ENCODE results near the gene MKNK1.

DNA sequence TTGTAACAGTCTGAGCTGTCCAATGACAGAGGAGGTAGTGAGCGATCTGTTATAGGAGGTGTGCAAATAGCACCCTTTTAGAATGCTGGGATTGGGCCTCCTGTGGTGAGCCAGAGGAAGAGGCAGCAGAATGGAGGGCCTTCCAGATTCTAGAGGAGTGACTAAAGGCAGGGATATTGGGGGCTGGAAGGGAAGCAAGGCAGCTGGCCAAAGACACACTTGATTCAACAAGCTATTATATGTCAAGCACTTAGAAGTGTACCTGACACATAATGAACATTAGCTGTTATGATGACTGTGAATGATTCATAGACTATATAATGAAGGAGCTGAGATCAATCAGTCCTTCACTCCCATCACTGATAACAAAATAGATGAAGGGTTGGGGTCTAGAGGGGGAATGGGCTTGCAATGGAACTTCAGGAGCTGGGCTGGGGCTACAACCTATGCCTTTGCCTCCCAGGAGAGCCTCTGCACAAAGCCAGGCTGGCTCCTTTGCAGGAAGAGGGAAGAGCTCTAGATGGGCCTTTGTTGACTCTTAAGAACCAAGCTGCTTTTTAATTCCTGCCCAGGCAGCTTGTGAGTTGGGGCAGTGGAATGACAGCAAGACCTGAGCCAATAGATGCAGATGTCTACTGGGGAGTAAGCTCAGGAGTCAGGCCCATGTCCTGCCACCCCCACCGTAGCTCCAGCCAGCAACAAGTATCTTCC lies 2.3 kb upstream of the MKNK1 start:
- TF ChIP-seq MAZ (IDR thresholded peaks at IDR 0.05; ENCODE audit: borderline replicate concordance, low read depth, low read length) (no peak), RCOR1 (IDR thresholded peaks at IDR 0.05; ENCODE audit: insufficient replicate concordance, low read length) (no peak)
- TF ChIP-seq, protein P1, sequence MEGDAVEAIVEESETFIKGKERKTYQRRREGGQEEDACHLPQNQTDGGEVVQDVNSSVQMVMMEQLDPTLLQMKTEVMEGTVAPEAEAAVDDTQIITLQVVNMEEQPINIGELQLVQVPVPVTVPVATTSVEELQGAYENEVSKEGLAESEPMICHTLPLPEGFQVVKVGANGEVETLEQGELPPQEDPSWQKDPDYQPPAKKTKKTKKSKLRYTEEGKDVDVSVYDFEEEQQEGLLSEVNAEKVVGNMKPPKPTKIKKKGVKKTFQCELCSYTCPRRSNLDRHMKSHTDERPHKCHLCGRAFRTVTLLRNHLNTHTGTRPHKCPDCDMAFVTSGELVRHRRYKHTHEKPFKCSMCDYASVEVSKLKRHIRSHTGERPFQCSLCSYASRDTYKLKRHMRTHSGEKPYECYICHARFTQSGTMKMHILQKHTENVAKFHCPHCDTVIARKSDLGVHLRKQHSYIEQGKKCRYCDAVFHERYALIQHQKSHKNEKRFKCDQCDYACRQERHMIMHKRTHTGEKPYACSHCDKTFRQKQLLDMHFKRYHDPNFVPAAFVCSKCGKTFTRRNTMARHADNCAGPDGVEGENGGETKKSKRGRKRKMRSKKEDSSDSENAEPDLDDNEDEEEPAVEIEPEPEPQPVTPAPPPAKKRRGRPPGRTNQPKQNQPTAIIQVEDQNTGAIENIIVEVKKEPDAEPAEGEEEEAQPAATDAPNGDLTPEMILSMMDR (conservative IDR thresholded peaks at IDR 0.05; ENCODE audit: low read depth, low read length) = no peak

All from IMR-90 (cell line).